ENCODE data around the gene NRBP1.

The NRBP1 gene

DNA sequence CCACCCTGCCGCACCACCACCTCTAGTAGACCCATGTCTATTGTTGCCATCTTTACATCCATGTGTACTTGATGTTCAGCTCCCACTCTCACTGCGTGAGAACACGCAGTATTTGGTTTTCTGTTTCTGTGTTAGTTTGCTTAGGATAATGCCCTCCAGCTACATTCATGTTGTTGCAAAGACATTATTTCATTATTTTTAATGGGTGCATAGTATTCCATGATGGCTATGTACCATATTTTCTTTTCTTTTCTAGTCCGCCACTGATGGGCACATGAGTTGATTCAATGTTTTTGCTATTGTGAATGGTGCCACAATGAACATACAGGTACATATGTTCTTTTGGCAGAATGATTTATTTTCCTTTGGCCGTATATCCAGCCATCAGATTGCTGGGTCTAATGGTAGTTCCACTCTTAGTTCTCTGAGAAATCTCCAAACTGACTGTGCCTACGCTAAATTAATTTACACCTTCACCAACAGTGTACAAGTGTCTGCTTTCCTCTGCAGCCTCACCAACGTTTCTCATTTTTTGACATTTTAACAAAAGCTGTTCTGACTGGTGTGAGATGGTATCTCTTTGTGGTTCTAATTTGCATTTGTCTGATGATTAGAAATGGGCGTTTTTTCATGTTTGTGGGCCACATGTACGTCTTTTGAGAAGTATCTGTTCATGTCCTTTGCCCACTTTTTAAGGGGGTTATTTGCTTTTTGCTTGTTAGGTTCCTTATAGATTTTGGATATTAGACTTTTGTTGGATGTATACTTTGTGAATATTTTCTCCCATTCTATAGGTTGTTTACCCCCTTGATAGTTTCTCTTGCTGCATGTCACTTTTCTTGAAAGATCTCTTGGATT lies 37.4 kb upstream of the NRBP1 start (continued):
- TF ChIP-seq KLF9 (tag by site-specific recombination; IDR thresholded peaks at IDR 0.05; ENCODE audit: low read depth) (no peak), ZNF560 (tag by site-specific recombination; IDR thresholded peaks at IDR 0.05; ENCODE audit: borderline replicate concordance) (no peak)

DNA sequence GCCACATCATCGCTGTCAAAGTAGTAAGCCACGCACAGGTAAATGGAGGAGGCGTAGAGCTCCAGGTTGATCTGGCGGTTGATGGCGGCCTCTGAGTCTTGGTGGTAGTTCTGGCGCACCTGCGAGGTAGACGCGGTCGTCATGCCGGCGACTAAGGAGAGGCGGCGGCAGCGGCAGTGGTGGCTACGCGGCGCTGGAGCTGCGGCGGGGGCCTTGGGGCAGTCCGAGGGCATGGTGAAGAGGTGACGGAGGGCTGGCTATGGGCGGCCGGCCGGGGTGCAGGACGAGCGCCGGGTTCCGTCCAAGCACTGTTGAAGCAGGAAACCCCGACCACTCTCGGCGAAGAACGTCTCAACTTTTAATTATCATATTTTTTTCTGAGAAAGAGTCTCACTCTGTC lies 35.2 kb upstream of the NRBP1 start:
- POLR2A ChIA-PET: no interaction called here
- TF ChIP-seq ZBTB48 (tag by site-specific recombination; IDR thresholded peaks at IDR 0.05): no peak
- TF ChIP-seq, protein P1, sequence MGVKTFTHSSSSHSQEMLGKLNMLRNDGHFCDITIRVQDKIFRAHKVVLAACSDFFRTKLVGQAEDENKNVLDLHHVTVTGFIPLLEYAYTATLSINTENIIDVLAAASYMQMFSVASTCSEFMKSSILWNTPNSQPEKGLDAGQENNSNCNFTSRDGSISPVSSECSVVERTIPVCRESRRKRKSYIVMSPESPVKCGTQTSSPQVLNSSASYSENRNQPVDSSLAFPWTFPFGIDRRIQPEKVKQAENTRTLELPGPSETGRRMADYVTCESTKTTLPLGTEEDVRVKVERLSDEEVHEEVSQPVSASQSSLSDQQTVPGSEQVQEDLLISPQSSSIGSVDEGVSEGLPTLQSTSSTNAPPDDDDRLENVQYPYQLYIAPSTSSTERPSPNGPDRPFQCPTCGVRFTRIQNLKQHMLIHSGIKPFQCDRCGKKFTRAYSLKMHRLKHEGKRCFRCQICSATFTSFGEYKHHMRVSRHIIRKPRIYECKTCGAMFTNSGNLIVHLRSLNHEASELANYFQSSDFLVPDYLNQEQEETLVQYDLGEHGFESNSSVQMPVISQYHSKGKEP (tag by site-specific recombination; IDR thresholded peaks at IDR 0.05): no peak
- Histone ChIP-seq H3K4me1 (ENCODE audit: control insufficient read depth, insufficient read depth, low read length) (peaks cover 2% of the 10 kb centered on the region; the same call in 1 of the 2 replicates), H3K36me3 (ENCODE audit: control insufficient read depth in 2 of 2, insufficient read depth in 1 of 2, low read length in 2 of 2) (peaks cover 9 to 11% of the 10 kb centered on the region in 2 experiments; a peak in 2 of 3 replicates), H3K27ac (ENCODE audit: extremely low read depth, low read depth, low read length) (no peak overlapping the region), H3K9me3 (ENCODE audit: control insufficient read depth, insufficient read depth, low read depth, low read length) (no peaks in the 10 kb centered on the region), H3K4me3 (ENCODE audit: low read depth, low read length) (no peak overlapping the region)
- CTCF ChIA-PET: no interaction called here

DNA sequence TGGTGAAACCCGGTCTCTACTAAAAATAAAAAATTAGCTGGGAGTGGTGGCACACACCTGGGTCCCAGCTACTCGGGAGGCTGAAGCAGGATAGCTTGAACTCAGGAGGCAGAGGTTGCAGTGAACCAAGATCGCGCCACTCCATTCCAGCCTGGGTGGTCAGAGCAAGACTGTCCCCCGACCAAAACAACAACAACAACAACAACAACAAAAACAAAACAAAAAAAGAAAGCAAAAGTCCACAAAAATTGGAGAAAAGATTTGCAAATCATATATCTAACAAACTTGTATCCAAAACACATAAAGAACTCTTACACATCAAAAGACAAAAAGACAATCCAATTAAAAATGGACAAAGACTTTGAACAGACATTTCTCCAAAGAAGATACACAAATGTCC lies 29.5 kb upstream of the NRBP1 start:
- no peak for TF ChIP-seq ZNF211 (tag by site-specific recombination; IDR thresholded peaks at IDR 0.05; ENCODE audit: low read depth)
- TF ChIP-seq RBAK (tag by site-specific recombination; IDR thresholded peaks at IDR 0.05): no peak
- TF ChIP-seq FEZF1 (tag by site-specific recombination; IDR thresholded peaks at IDR 0.05): no peak
- no peak for TF ChIP-seq ZNF175 (tag by site-specific recombination; IDR thresholded peaks at IDR 0.05)
- TF ChIP-seq, protein P2, sequence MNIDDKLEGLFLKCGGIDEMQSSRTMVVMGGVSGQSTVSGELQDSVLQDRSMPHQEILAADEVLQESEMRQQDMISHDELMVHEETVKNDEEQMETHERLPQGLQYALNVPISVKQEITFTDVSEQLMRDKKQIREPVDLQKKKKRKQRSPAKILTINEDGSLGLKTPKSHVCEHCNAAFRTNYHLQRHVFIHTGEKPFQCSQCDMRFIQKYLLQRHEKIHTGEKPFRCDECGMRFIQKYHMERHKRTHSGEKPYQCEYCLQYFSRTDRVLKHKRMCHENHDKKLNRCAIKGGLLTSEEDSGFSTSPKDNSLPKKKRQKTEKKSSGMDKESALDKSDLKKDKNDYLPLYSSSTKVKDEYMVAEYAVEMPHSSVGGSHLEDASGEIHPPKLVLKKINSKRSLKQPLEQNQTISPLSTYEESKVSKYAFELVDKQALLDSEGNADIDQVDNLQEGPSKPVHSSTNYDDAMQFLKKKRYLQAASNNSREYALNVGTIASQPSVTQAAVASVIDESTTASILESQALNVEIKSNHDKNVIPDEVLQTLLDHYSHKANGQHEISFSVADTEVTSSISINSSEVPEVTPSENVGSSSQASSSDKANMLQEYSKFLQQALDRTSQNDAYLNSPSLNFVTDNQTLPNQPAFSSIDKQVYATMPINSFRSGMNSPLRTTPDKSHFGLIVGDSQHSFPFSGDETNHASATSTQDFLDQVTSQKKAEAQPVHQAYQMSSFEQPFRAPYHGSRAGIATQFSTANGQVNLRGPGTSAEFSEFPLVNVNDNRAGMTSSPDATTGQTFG (tag by site-specific recombination; IDR thresholded peaks at IDR 0.05; ENCODE audit: borderline replicate concordance): no peak
- TF ChIP-seq ZNF2 (tag by site-specific recombination; IDR thresholded peaks at IDR 0.05): no peak
- TF ChIP-seq YY2 (tag by site-specific recombination; IDR thresholded peaks at IDR 0.05): no peak
- TF ChIP-seq, protein P3, sequence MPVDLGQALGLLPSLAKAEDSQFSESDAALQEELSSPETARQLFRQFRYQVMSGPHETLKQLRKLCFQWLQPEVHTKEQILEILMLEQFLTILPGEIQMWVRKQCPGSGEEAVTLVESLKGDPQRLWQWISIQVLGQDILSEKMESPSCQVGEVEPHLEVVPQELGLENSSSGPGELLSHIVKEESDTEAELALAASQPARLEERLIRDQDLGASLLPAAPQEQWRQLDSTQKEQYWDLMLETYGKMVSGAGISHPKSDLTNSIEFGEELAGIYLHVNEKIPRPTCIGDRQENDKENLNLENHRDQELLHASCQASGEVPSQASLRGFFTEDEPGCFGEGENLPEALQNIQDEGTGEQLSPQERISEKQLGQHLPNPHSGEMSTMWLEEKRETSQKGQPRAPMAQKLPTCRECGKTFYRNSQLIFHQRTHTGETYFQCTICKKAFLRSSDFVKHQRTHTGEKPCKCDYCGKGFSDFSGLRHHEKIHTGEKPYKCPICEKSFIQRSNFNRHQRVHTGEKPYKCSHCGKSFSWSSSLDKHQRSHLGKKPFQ (tag by site-specific recombination; IDR thresholded peaks at IDR 0.05): no peak
- no peak for TF ChIP-seq ZNF785 (tag by site-specific recombination; IDR thresholded peaks at IDR 0.05)
- TF ChIP-seq, protein P4, sequence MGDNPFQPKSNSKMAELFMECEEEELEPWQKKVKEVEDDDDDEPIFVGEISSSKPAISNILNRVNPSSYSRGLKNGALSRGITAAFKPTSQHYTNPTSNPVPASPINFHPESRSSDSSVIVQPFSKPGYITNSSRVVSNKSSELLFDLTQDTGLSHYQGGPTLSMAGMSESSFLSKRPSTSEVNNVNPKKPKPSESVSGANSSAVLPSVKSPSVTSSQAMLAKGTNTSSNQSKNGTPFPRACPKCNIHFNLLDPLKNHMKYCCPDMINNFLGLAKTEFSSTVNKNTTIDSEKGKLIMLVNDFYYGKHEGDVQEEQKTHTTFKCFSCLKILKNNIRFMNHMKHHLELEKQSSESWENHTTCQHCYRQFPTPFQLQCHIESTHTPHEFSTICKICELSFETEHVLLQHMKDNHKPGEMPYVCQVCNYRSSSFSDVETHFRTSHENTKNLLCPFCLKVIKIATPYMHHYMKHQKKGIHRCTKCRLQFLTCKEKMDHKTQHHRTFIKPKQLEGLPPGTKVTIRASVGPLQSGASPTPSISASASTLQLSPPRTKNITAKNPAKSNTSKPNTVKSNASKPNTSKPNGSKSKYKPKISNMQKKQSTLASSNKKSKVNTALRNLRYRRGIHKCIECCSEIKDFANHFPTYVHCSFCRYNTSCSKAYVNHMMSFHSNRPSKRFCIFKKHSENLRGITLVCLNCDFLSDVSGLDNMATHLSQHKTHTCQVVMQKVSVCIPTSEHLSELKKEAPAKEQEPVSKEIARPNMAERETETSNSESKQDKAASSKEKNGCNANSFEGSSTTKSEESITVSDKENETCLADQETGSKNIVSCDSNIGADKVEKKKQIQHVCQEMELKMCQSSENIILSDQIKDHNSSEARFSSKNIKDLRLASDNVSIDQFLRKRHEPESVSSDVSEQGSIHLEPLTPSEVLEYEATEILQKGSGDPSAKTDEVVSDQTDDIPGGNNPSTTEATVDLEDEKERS (tag by site-specific recombination; IDR thresholded peaks at IDR 0.05): no peak
- no peak for TF ChIP-seq REPIN1 (tag by site-specific recombination; IDR thresholded peaks at IDR 0.05; ENCODE audit: low read depth)
- TF ChIP-seq ZNF529 (tag by site-specific recombination; IDR thresholded peaks at IDR 0.05; ENCODE audit: insufficient replicate concordance): no peak
- TF ChIP-seq GLIS1 (tag by site-specific recombination; IDR thresholded peaks at IDR 0.05): no peak
- TF ChIP-seq ZNF707 (tag by site-specific recombination; IDR thresholded peaks at IDR 0.05): no peak
- no peak for TF ChIP-seq ZNF843 (tag by site-specific recombination; IDR thresholded peaks at IDR 0.05)
- Histone ChIP-seq H3K36me3 (ENCODE audit: control insufficient read depth in 2 of 2, insufficient read depth in 1 of 2, low read length in 2 of 2) (peaks cover 19 to 22% of the 10 kb centered on the region in 2 experiments; a peak in 2 of 3 replicates), H3K4me1 (ENCODE audit: control insufficient read depth, insufficient read depth, low read length) (peaks cover 2% of the 10 kb centered on the region; the same call in 1 of the 2 replicates), H3K4me3 (ENCODE audit: low read depth, low read length) (no peak overlapping the region), H3K9me3 (ENCODE audit: control insufficient read depth, insufficient read depth, low read depth, low read length) (no peaks in the 10 kb centered on the region), H3K27ac (ENCODE audit: extremely low read depth, low read depth, low read length) (no peak overlapping the region)
- CTCF ChIA-PET: interaction anchor here (0.6 kb wide), 1 partner anchor 217 kb away, joined by 4 read pairs; no protein-coding TSS in a partner anchor
- POLR2A ChIA-PET: no interaction called here

Data from HEK293 (cell line).